ENCODE data around the gene MOXD1. TPM values are rescaled to one million over a fixed set of nuclear protein-coding genes. Genes with fewer than 3 reads are reported as not detected.
"Not testable (repeated sequence)": the region's sequence is repeated elsewhere in the genome, so short reads cannot be mapped to it uniquely, and the experiment has no call there.

MOXD1 gene
- total RNA-seq, 1 donor from 2014 or later: 113 TPM

DNA sequence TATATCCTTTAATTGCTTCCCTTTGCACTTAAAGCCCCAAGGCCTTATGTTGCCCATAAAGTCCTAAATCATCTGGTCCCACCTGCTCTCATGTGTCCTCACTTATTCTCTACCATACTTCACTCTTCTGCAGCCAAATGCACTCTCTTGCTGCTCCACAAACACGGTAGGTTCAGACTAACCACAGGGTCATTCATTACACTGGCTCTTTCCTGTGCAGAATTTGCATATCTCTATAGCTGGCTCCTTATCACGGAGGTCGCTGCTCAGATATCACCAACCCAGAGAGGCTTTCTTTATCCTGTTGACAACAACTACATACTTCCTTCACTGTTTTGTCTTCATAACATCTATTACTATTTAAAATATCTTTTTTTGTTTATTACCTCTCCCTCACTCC lies 86.8 kb downstream of the MOXD1 start:
- DNase-seq (ENCODE audit: low spot score in 2 of 2, unreplicated experiment in 2 of 2): no peak
- Mint-ChIP-seq H3K4me3 (no peak overlapping the region), H3K9me3 (peaks cover 49% of the 10 kb centered on the region), H3K4me1 (peaks cover 8% of the 10 kb centered on the region), H3K27me3 (ENCODE audit: low read depth) (no peaks in the 10 kb centered on the region), H3K27ac (no peak overlapping the region), H3K36me3 (peaks cover 65% of the 10 kb centered on the region)
- TF ChIP-seq, protein P1, sequence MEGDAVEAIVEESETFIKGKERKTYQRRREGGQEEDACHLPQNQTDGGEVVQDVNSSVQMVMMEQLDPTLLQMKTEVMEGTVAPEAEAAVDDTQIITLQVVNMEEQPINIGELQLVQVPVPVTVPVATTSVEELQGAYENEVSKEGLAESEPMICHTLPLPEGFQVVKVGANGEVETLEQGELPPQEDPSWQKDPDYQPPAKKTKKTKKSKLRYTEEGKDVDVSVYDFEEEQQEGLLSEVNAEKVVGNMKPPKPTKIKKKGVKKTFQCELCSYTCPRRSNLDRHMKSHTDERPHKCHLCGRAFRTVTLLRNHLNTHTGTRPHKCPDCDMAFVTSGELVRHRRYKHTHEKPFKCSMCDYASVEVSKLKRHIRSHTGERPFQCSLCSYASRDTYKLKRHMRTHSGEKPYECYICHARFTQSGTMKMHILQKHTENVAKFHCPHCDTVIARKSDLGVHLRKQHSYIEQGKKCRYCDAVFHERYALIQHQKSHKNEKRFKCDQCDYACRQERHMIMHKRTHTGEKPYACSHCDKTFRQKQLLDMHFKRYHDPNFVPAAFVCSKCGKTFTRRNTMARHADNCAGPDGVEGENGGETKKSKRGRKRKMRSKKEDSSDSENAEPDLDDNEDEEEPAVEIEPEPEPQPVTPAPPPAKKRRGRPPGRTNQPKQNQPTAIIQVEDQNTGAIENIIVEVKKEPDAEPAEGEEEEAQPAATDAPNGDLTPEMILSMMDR (IDR thresholded peaks at IDR 0.05; ENCODE audit: unreplicated experiment): no peak

DNA sequence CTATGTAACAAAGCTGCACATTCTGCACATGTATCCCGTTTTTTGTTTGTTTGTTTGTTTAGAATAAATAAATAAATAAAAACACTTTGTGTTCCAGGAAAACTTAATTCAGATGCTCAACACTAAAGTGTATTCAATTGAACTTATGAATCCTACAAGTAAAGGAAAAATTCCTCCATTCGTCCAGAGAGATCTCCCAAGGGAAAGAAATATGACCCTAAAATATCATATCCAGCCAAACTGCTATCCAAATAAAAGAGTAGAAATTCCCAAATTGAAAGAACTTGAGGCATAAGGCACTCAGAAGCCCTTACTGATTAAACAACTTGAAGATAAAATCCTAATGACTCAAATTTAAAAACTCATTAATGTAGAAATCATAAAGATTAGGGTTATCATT lies 90.4 kb downstream of the MOXD1 start:
- TF ChIP-seq, protein P1 (IDR thresholded peaks at IDR 0.05; ENCODE audit: unreplicated experiment): no peak
- no peak overlapping the region for H3K27ac Mint-ChIP-seq
- H3K9me3 Mint-ChIP-seq: peaks cover 63% of the 10 kb centered on the region
- no peak for DNase-seq (ENCODE audit: low spot score in 2 of 2, unreplicated experiment in 2 of 2)
- peaks cover 8% of the 10 kb centered on the region for H3K4me1 Mint-ChIP-seq
- H3K27me3 Mint-ChIP-seq (ENCODE audit: low read depth): no peaks in the 10 kb centered on the region
- peaks cover 70% of the 10 kb centered on the region for H3K36me3 Mint-ChIP-seq
- no peak overlapping the region for H3K4me3 Mint-ChIP-seq

DNA sequence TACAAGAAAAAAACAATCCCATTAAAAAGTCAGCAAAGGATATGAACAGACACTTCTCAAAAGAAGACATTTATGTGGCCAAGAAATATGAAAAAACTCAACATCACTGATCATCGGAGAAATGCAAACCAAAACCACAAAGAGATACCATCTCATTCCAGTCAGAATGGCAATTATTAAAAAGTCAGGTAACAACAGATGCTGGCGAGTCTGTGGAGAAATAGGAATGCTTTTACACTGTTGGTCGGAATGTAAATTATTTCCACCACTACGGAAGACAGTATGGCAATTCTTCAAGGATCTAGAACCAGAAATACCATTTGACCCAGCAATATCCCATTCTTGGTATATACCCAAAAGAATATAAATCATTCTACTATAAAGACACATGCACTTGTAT lies 91.1 kb downstream of the MOXD1 start:
- Mint-ChIP-seq H3K9me3 (peaks cover 62% of the 10 kb centered on the region), H3K36me3 (peaks cover 70% of the 10 kb centered on the region)
- H3K27ac Mint-ChIP-seq; DNase-seq (ENCODE audit: low spot score in 2 of 2, unreplicated experiment in 2 of 2); H3K4me3 Mint-ChIP-seq; H3K27me3 Mint-ChIP-seq (ENCODE audit: low read depth); H3K4me1 Mint-ChIP-seq: not testable (repeated sequence)

DNA sequence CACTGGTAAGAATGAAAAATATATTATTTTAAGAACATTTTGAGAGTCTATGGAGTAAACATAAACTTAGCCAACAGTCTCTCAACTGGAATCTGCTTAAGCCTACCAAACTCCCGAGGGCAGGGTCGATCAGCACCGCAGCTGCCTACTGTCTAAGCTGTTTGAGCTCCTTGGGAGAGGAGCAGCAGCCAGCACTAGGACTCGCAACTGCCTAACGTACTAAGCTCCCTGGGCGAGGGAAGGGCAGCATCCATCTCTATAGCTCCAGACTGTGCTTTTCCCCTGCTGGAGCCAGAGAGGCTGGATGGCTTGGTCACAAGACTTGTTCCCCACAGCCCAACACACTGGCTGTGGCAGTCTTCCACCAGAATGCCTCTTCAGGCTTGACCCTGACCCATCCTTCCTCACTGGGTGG lies 96.4 kb downstream of the MOXD1 start:
- H3K27me3 Mint-ChIP-seq (ENCODE audit: low read depth): no peaks in the 10 kb centered on the region
- H3K9me3 Mint-ChIP-seq: peaks cover 57% of the 10 kb centered on the region
- DNase-seq (ENCODE audit: low spot score in 2 of 2, unreplicated experiment in 2 of 2): no peak
- peaks cover 67% of the 10 kb centered on the region for H3K36me3 Mint-ChIP-seq
- H3K27ac Mint-ChIP-seq: no peak overlapping the region
- no peaks in the 10 kb centered on the region for H3K4me1 Mint-ChIP-seq
- H3K4me3 Mint-ChIP-seq: no peak overlapping the region
- TF ChIP-seq, protein P1 (IDR thresholded peaks at IDR 0.05; ENCODE audit: unreplicated experiment): no peak

DNA sequence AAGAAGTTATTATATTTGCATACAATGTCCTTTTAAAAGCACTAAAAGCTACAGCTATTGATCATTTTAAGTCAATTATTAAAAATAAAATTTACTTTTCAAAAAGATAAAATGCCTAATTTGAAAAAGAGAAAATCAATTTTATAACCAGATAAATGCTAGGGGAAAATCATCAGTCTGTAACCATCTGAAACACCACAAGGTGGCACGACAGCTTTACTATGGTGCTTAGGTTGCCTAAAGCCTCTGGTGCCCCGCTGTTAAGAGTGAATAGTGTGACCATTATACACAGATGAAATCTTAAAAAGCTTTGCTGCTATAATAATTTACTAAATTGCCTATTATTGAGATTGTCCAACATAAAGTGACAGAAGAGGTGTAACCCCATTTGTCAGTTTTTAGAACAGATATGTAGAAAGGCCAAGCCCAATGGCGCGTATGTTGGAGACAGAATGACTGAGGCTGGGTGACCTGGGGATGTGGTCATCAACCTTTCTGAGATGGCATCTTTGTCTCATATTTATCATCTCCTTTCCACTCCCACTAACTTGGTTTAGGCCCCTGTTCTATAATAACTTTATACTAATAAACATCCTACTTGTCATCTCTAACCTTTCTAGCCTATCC lies 100.8 kb downstream of the MOXD1 start:
- TF ChIP-seq, protein P1 (IDR thresholded peaks at IDR 0.05; ENCODE audit: unreplicated experiment): peak; percentile 62
- H3K9me3 Mint-ChIP-seq: peaks cover 13% of the 10 kb centered on the region
- no peaks in the 10 kb centered on the region for H3K4me1 Mint-ChIP-seq
- no peaks in the 10 kb centered on the region for H3K27me3 Mint-ChIP-seq (ENCODE audit: low read depth)
- peaks cover 32% of the 10 kb centered on the region for H3K36me3 Mint-ChIP-seq
- no peak for DNase-seq (ENCODE audit: low spot score in 2 of 2, unreplicated experiment in 2 of 2)
- H3K4me3 Mint-ChIP-seq: no peak overlapping the region
- no peak overlapping the region for H3K27ac Mint-ChIP-seq

DNA sequence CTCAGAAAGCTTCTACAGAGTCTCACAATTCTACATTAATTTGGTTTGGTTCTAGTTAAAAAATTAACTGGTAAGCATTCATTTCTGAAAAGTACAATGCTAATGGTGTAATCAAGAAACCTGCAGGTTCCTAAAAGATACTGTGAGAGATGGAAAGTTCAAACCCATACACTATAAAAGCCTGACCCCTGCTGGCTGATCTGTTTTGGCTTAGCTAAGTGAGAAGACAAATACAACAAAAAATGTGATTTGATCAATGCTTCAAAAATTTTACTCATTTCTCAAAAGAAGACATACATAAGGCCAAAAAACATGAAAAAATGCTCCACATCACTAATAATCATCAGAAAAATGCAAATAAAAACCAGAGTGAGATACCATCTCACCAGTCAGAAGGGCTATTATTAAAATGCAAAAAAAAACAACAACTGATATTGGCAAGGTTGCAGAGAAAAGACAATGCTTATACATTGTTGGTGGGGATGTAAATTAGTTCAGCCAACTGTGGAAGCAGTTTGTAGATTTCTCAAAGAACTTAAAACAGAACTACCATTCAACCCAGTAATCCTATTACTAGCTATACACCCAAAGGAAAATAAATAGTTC lies 102.8 kb downstream of the MOXD1 start:
- Mint-ChIP-seq H3K36me3 (peaks cover 28% of the 10 kb centered on the region), H3K27ac (no peak overlapping the region), H3K4me3 (no peak overlapping the region), H3K4me1 (no peaks in the 10 kb centered on the region), H3K27me3 (ENCODE audit: low read depth) (no peaks in the 10 kb centered on the region), H3K9me3 (peaks cover 12% of the 10 kb centered on the region)
- peak in 1 of 2 experiments; percentile 46 for DNase-seq (ENCODE audit: low spot score in 2 of 2, unreplicated experiment in 2 of 2)
- TF ChIP-seq, protein P1 (IDR thresholded peaks at IDR 0.05; ENCODE audit: unreplicated experiment): peak; percentile 62
